GM12878 (cell line): ENCODE measurements around the gene C6orf120. TPM values are rescaled to one million over a fixed set of nuclear protein-coding genes. Genes with fewer than 3 reads are reported as not detected.

Source experiments
- CHD1 ChIP-seq: IDR thresholded peaks from 2 replicates; pipeline ENCODE4 v1.6.1; 2012; ENCODE audit warnings: low read depth, low read length, improper control_type of control experiment
- IKZF1 ChIP-seq: fragments of 450-650 bp; conservative IDR thresholded peaks from 2 replicates; pipeline ENCODE4 v1.6.1; 2017; ENCODE audit warnings: antibody characterized with exemption, mild to moderate bottlenecking
- POLR2AphosphoS2 ChIP-seq: IDR thresholded peaks from 2 replicates; pipeline ENCODE4 v1.6.1; 2011; ENCODE audit warnings: low read depth, mild to moderate bottlenecking, low read length, improper control_type of control experiment, moderate library complexity
- SUZ12 ChIP-seq: fragments of 200-600 bp; sonication (generic); IDR thresholded peaks from one replicate; pipeline ENCODE4 v1.6.1; 2018; ENCODE audit warnings: antibody characterized with exemption, mild to moderate bottlenecking; ENCODE audit not compliant: unreplicated experiment
- TCF7 ChIP-seq: IDR thresholded peaks from 2 replicates; pipeline ENCODE4 v1.6.1; 2014; ENCODE audit warnings: antibody characterized with exemption, borderline replicate concordance
- ZBTB4 ChIP-seq: fragments of 450-650 bp; formaldehyde crosslinking; IDR thresholded peaks from 2 replicates; pipeline ENCODE4 v1.4.0; 2022; ENCODE audit warnings: mild to moderate bottlenecking, moderate library complexity
- polyA plus RNA-seq, 11 experiments: library from polyadenylated mRNA; depleted of rRNA in 4 of 11; unstranded in 6 of 11; stranded (reverse) in 5 of 11; fragments of >200 nt; fragmentation: Nextera tagmentation in 4 of 11; fragmentation: Illumina TruSeq in 1 of 11; extraction: Ambion mirVana in 4 of 11; extraction: Trizol in 1 of 11; gene quantifications; 1 replicate in 1 of 11; 2 replicates in 10 of 11; pipeline versions ENCODE4 v1.2.1 to v1.2.3, GENCODE V29; 2011 to 2016; ENCODE audit warnings: inconsistent platforms in 2 of 11, missing spikeins in 2 of 11, low read depth in 1 of 11
- total RNA-seq, 4 experiments: library from RNA; depleted of rRNA in 3 of 4; stranded (reverse); fragments of >200 nt in 3 of 4; fragmentation: Illumina TruSeq in 1 of 4; extraction: Trizol in 1 of 4; gene quantifications; 2 replicates each; pipeline versions ENCODE4 v1.2.1 to v1.2.3, GENCODE V29; 2013 to 2021
- TF ChIP-seq, protein P1 (sequence below): IDR thresholded peaks from 2 replicates; pipeline ENCODE4 v1.6.1; 2011; ENCODE audit warnings: low read depth, low read length, improper control_type of control experiment, borderline replicate concordance
- TF ChIP-seq, protein P2 (sequence below): fragments of 450-650 bp; IDR thresholded peaks from 2 replicates; pipeline ENCODE4 v1.6.1; 2017; ENCODE audit warnings: antibody characterized with exemption, mild to moderate bottlenecking, moderate library complexity
- TF ChIP-seq, protein P3 (sequence below): fragments of 450-650 bp; conservative IDR thresholded peaks from 2 replicates; pipeline ENCODE4 v1.6.1; 2017; ENCODE audit warnings: mild to moderate bottlenecking, moderate library complexity

Gene C6orf120
- total and polyA plus RNA-seq, 10 of the 15 experiments (the other 5 are each of a cell fraction or from before 2014, with no cell fraction given) = 3.6 to 23.9 (median 18.2) TPM

GRCh38 chr6:169745405-169745804, 43.5 kb downstream of the C6orf120 start (continued):
- no peak for TF ChIP-seq ZBTB4 (CRISPR knock-in tag)
- TF ChIP-seq, protein P1, sequence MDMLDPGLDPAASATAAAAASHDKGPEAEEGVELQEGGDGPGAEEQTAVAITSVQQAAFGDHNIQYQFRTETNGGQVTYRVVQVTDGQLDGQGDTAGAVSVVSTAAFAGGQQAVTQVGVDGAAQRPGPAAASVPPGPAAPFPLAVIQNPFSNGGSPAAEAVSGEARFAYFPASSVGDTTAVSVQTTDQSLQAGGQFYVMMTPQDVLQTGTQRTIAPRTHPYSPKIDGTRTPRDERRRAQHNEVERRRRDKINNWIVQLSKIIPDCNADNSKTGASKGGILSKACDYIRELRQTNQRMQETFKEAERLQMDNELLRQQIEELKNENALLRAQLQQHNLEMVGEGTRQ = no peak
- no peak for TF ChIP-seq POLR2AphosphoS2
- TF ChIP-seq, protein P2, sequence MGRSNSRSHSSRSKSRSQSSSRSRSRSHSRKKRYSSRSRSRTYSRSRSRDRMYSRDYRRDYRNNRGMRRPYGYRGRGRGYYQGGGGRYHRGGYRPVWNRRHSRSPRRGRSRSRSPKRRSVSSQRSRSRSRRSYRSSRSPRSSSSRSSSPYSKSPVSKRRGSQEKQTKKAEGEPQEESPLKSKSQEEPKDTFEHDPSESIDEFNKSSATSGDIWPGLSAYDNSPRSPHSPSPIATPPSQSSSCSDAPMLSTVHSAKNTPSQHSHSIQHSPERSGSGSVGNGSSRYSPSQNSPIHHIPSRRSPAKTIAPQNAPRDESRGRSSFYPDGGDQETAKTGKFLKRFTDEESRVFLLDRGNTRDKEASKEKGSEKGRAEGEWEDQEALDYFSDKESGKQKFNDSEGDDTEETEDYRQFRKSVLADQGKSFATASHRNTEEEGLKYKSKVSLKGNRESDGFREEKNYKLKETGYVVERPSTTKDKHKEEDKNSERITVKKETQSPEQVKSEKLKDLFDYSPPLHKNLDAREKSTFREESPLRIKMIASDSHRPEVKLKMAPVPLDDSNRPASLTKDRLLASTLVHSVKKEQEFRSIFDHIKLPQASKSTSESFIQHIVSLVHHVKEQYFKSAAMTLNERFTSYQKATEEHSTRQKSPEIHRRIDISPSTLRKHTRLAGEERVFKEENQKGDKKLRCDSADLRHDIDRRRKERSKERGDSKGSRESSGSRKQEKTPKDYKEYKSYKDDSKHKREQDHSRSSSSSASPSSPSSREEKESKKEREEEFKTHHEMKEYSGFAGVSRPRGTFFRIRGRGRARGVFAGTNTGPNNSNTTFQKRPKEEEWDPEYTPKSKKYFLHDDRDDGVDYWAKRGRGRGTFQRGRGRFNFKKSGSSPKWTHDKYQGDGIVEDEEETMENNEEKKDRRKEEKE = no peak
- TF ChIP-seq, protein P3, sequence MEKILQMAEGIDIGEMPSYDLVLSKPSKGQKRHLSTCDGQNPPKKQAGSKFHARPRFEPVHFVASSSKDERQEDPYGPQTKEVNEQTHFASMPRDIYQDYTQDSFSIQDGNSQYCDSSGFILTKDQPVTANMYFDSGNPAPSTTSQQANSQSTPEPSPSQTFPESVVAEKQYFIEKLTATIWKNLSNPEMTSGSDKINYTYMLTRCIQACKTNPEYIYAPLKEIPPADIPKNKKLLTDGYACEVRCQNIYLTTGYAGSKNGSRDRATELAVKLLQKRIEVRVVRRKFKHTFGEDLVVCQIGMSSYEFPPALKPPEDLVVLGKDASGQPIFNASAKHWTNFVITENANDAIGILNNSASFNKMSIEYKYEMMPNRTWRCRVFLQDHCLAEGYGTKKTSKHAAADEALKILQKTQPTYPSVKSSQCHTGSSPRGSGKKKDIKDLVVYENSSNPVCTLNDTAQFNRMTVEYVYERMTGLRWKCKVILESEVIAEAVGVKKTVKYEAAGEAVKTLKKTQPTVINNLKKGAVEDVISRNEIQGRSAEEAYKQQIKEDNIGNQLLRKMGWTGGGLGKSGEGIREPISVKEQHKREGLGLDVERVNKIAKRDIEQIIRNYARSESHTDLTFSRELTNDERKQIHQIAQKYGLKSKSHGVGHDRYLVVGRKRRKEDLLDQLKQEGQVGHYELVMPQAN = no peak
- no peak for TF ChIP-seq IKZF1
- no peak for TF ChIP-seq CHD1
- TF ChIP-seq SUZ12 = no peak
- TF ChIP-seq TCF7 = no peak
